ENCODE results near the gene GPR26.
A peak's percentile ranks its signal among the peaks of the same experiment; 100 is the strongest.
"Not testable (repeated sequence)": the region's sequence is repeated elsewhere in the genome, so short reads cannot be mapped to it uniquely, and the experiment has no call there.

The GPR26 gene

DNA sequence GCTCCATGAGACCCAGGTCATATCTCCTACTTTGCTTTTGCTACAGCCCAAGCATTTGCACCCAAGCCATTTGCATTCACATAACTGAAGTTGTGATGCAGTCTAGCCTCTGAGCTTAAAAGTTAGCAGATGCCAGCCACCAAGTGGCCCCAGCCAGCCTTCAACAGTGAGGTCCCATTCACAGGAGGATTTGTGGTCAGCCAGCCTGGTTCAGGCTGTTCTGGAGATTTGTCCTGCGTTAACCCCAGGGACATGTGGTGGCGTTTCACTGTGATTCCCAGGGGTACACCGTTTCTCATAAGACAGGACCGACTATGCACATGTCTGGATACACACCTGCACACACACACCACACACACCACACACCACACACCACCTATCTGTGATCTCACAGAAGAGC, 51.2 kb downstream of the GPR26 start:
- DNase-seq, result no peak

- no peak for DNase-seq
Observed at GRCh38 chr10:123718544-123719060, 52.4 kb downstream of the GPR26 start.

DNA sequence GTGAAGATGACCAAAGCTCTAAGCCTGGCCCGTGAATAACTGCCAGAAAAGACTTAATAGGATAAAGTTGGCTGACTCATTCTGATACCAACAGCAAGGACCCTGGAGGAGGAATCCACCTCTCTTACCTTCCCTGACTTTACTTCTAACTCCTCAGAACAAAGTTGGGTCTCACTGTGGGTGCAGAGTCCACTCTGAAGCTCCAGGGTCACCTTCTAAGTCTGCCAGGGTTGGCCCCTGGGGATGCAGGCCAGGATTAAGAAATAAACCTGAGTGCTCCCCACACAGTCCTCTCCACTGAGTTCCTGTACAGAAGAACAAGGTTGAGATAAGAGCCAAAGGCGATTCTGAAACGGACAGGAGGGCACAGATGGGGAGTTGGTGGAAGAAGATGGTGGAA, 54.4 kb downstream of the GPR26 start:
- DNase-seq, result no peak

- DNase-seq, result peak in 1 of 14 donors; percentile 14
Observed at GRCh38 chr10:123721441-123722049, 55.4 kb downstream of the GPR26 start.

- no peak for DNase-seq
Observed at GRCh38 chr10:123722351-123722750, 56.2 kb downstream of the GPR26 start.

GRCh38 chr10:123724747-123725146, 58.6 kb downstream of the GPR26 start:
- DNase-seq, result no peak

DNA sequence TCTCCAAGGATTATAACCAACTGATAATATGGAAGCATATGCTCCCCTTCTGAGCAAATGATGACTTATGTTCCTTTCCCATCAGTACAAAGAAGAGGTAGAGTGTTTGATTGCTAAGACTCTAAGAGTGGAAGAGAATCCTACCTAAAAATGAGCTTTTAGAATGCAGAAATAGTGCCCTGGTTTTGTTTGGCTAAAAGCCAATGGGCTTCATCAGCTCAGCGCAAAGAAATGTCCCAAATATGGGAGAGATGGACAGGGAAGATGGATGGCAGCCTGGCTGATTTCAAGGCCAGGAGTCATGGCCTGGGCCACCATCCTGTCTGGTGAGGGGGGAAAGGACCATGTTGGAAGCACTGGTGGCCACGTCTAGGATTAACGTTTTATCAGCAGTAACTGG, 60.2 kb downstream of the GPR26 start:
- no peak for DNase-seq

DNA sequence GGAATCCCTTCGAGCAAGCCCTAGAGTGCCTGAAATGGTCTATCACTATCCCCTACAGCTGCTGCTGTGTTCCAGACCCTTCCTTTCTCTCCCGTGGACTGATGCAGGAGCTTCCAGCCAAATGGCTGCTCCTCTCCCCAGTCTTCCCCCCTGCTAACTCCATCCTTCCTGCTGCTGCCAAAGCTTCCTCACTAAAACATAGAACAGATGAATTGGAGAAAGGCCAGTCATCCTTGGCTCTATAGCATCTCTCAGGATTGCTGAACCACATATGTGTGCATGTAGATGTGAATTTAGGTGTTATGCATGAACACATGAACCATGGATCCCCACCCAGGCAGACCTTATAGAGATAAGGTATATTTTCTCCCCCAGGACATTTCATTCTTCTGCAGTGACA, 60.7 kb downstream of the GPR26 start:
- peak in 1 of 14 donors; percentile 16 for DNase-seq

GRCh38 chr10:123729523-123729922, 63.4 kb downstream of the GPR26 start:
- no peak for DNase-seq

- not testable (repeated sequence) for DNase-seq
Observed at GRCh38 chr10:123736917-123737316, 70.8 kb downstream of the GPR26 start.

DNA sequence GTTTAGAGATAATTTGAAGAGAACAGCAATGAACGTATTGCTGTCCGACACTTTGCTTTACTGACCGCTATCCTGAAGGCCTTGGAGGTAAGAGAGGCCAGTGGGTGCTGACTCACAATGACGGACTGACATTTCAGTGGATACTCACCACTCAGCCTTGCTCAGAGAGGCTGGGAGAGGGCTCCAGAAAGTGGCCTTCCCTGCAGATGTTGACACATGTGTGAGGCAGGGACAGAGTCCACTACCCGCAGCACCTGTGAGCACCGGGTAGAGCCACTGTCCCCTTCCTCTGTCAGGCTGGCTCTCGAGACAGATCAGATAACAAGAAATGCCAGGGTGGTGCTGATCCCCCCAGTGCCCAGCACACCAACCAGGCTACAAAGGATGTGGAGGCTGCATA, 75.0 kb downstream of the GPR26 start:
- no peak for DNase-seq

DNA sequence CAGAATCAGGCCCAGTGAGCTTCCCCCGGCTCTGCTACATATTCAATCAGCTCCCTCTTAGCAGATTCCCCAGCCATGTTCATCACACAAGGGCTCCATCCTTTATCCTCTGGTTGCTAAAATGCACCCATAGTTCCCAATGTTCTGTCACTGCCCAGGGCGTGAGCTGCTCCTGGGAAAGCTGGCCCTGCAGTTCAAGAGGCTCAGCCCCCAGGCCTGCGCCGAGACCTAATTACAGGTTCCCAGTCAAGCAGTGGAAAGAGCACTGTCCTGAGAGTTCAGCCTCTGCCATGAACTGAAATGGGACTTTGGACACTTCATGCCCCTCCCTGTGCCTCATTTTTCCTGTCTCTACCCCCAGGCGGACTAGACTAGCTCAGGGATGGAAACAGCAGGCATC, 75.6 kb downstream of the GPR26 start:
- DNase-seq, result no peak

- DNase-seq, result no peak
Observed at GRCh38 chr10:123742751-123743440, 76.7 kb downstream of the GPR26 start.

DNA sequence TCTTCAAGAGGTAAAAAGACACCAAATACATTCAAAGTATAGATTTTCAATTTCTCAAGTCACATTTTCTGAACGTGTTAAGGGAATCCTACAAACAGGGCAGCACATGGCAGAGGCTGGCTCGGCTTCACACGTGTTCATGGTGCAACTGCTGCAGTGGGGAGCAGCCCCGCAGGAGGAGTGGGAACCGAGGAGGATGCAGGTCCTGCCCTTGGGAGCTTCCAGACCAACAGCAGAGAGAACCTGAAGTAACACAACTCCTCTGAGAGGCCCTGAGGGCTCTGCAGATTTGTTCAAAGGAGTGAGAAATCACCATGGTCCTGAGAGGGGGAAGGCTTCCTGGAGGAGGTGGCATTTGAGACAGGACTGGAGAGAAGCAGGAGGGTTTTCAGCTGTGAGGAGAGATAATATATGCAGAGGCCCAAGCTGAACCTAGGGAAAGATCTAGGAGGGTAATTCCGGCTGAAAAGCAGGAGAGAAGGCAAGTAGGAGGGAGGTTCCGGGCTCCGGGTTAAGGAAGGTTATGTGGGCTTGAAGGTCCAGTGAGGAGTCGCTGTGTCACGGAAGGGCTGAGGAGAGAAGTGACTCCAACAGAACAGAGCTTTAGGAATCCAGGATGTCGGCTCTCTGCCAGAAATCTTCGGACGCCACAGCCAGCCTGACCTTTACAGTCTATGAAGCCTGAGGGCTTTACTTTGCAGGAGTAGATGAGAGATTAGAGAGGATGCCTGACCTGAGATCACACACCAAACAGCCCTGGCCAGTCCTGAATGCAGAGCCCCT, 77.5 kb downstream of the GPR26 start:
- DNase-seq, result no peak

GRCh38 chr10:123744224-123744536, 78.0 kb downstream of the GPR26 start:
- DNase-seq, result no peak
